ENCODE results near the gene LRRN3.

Gene LRRN3

GRCh38 chr7:111146136-111146535 lies 55.2 kb downstream of the LRRN3 start:
- Histone ChIP-seq H3K36me3 (no peaks in the 10 kb centered on the region), H3K9me3 (no peaks in the 10 kb centered on the region), H3K27me3 (no peaks in the 10 kb centered on the region), H3K4me1 (peaks cover 10% of the 10 kb centered on the region), H3K4me3 (ENCODE audit: low read depth, low read length) (no peak overlapping the region)
- TF ChIP-seq CTCF (IDR thresholded peaks at IDR 0.05; ENCODE audit: low read depth, low read length): no peak
- no peak for DNase-seq

- no peak overlapping the region for H3K4me3 ChIP-seq (ENCODE audit: low read depth, low read length)
- H3K4me1 ChIP-seq: peaks cover 10% of the 10 kb centered on the region
- TF ChIP-seq CTCF (IDR thresholded peaks at IDR 0.05; ENCODE audit: low read depth, low read length): no peak
- H3K27me3 ChIP-seq: no peaks in the 10 kb centered on the region
- no peak for DNase-seq
- H3K36me3 ChIP-seq: no peaks in the 10 kb centered on the region
- no peaks in the 10 kb centered on the region for H3K9me3 ChIP-seq
These were observed 57.0 kb downstream of the LRRN3 start for GRCh38 chr7:111147708-111148533.

- TF ChIP-seq CTCF (IDR thresholded peaks at IDR 0.05; ENCODE audit: low read depth, low read length): no peak
- Histone ChIP-seq H3K9me3 (no peaks in the 10 kb centered on the region), H3K36me3 (no peaks in the 10 kb centered on the region), H3K4me1 (peaks cover 6% of the 10 kb centered on the region), H3K27me3 (no peaks in the 10 kb centered on the region), H3K4me3 (ENCODE audit: low read depth, low read length) (no peak overlapping the region)
- no peak for DNase-seq
These were observed 59.8 kb downstream of the LRRN3 start for GRCh38 chr7:111150709-111151108.

GRCh38 chr7:111159426-111159825 lies 68.5 kb downstream of the LRRN3 start:
- Histone ChIP-seq H3K4me1 (peaks cover 4% of the 10 kb centered on the region), H3K36me3 (no peaks in the 10 kb centered on the region), H3K4me3 (ENCODE audit: low read depth, low read length) (no peak overlapping the region), H3K9me3 (no peaks in the 10 kb centered on the region), H3K27me3 (no peaks in the 10 kb centered on the region)
- no peak for DNase-seq
- no peak for TF ChIP-seq CTCF (IDR thresholded peaks at IDR 0.05; ENCODE audit: low read depth, low read length)

GRCh38 chr7:111160297-111160696 lies 69.4 kb downstream of the LRRN3 start:
- no peak for DNase-seq

More at GRCh38 chr7:111160297-111160696, 69.4 kb downstream of the LRRN3 start:
- Histone ChIP-seq H3K4me3 (ENCODE audit: low read depth, low read length) (no peak overlapping the region), H3K27me3 (no peaks in the 10 kb centered on the region), H3K4me1 (peaks cover 4% of the 10 kb centered on the region), H3K36me3 (no peaks in the 10 kb centered on the region), H3K9me3 (no peaks in the 10 kb centered on the region)
- no peak for TF ChIP-seq CTCF (IDR thresholded peaks at IDR 0.05; ENCODE audit: low read depth, low read length)
